ENCODE results near the gene CTNNBIP1.
A peak's percentile ranks its signal among the peaks of the same experiment; 100 is the strongest.

CTNNBIP1 gene

GRCh38 chr1:9903801-9904527 lies 6.1 kb downstream of the CTNNBIP1 start:
- DNase-seq, result no peak

GRCh38 chr1:9902060-9902452 lies 8.0 kb downstream of the CTNNBIP1 start:
- DNase-seq, result no peak

GRCh38 chr1:9901148-9902059 lies 8.7 kb downstream of the CTNNBIP1 start:
- no peak for DNase-seq

- no peak for DNase-seq
These were observed 9.7 kb downstream of the CTNNBIP1 start for GRCh38 chr1:9900142-9901043.

- no peak for DNase-seq
These were observed 16.0 kb downstream of the CTNNBIP1 start for GRCh38 chr1:9894115-9894514.

- peak; percentile 28 for DNase-seq
These were observed 17.2 kb downstream of the CTNNBIP1 start for GRCh38 chr1:9892563-9893528.

GRCh38 chr1:9891207-9891606 lies 18.9 kb downstream of the CTNNBIP1 start:
- no peak for DNase-seq

GRCh38 chr1:9890224-9890731 lies 19.8 kb downstream of the CTNNBIP1 start:
- DNase-seq, result peak; percentile 65

- DNase-seq, result no peak
These were observed 20.7 kb downstream of the CTNNBIP1 start for GRCh38 chr1:9889411-9889810.

- DNase-seq, result no peak
These were observed 21.2 kb downstream of the CTNNBIP1 start for GRCh38 chr1:9888886-9889285.

GRCh38 chr1:9887070-9887469 lies 23.0 kb downstream of the CTNNBIP1 start:
- no peak for DNase-seq

GRCh38 chr1:9886092-9886742 lies 23.9 kb downstream of the CTNNBIP1 start:
- no peak for DNase-seq

- DNase-seq, result no peak
These were observed 25.3 kb downstream of the CTNNBIP1 start for GRCh38 chr1:9884805-9885204.

- DNase-seq, result no peak
These were observed 26.3 kb downstream of the CTNNBIP1 start for GRCh38 chr1:9883585-9884449.

- no peak for DNase-seq
These were observed 27.1 kb downstream of the CTNNBIP1 start for GRCh38 chr1:9882945-9883303.

- DNase-seq, result no peak
These were observed 27.6 kb downstream of the CTNNBIP1 start for GRCh38 chr1:9882296-9882944.

- DNase-seq, result peak; percentile 67
These were observed 28.2 kb downstream of the CTNNBIP1 start for GRCh38 chr1:9881838-9882249.

GRCh38 chr1:9878404-9878803 lies 31.7 kb downstream of the CTNNBIP1 start:
- no peak for DNase-seq

- DNase-seq, result no peak
These were observed 32.1 kb downstream of the CTNNBIP1 start for GRCh38 chr1:9877962-9878361.

GRCh38 chr1:9875636-9876000 lies 34.5 kb downstream of the CTNNBIP1 start:
- DNase-seq, result no peak
